Measurements from ENCODE around the gene RBM23. TPM values are rescaled to one million over a fixed set of nuclear protein-coding genes. Genes with fewer than 3 reads are reported as not detected.

The RBM23 gene
- total and polyA plus RNA-seq, 2 donors (not counting 3 experiments of a cell fraction or from before 2014, with no cell fraction given), result 67.7 to 68.9 TPM

DNA sequence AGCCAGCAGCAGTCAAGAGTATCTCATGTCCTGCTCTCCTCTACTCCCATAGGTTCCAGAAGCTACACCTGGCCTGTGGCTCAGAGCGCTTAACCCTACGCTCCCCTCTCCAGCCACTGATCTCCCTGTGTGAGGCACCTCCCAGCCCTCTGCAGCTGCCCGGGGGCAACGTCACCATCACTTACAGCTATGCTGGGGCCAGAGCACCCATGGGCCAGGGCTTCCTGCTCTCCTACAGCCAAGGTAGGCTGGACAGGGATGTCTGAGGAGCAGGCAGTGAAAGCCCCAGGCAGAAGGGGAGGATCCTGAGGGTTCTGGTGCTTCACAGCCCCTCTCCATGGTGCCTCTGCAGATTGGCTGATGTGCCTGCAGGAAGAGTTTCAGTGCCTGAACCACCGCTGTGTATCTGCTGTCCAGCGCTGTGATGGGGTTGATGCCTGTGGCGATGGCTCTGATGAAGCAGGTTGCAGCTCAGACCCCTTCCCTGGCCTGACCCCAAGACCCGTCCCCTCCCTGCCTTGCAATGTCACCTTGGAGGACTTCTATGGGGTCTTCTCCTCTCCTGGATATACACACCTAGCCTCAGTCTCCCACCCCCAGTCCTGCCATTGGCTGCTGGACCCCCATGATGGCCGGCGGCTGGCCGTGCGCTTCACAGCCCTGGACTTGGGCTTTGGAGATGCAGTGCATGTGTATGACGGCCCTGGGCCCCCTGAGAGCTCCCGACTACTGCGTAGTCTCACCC, 43.8 kb downstream of the RBM23 start:
- no peaks in the 10 kb centered on the region for H4K20me1 ChIP-seq (replicated peaks; ENCODE audit: control insufficient read depth, extremely low read depth, insufficient read depth, low read length)
- POLR2A ChIA-PET, result no interaction called here
- H3K9me3 ChIP-seq (replicated peaks; ENCODE audit: control insufficient read depth, insufficient read depth, low read length), result no peaks in the 10 kb centered on the region
- peaks cover 13 to 45% of the 10 kb centered on the region in 2 experiments for H3K36me3 ChIP-seq (ENCODE audit: control insufficient read depth in 2 of 2, extremely low read depth in 1 of 2, insufficient read depth in 2 of 2, low read length in 2 of 2)
- H3K4me1 ChIP-seq (ENCODE audit: control insufficient read depth, extremely low read depth, insufficient read depth, low read length), result peaks cover 18% of the 10 kb centered on the region
- H3K79me2 ChIP-seq (ENCODE audit: control insufficient read depth, insufficient read depth, low read length), result peaks cover 15% of the 10 kb centered on the region
- H3K4me3 ChIP-seq (replicated peaks in 1 of 3; ENCODE audit: insufficient read depth in 1 of 3, low read depth in 1 of 3, low read length in 3 of 3), result no peak overlapping the region
- H3K27ac ChIP-seq (ENCODE audit: insufficient read depth, low read depth, low read length), result no peak overlapping the region
- FAIRE-seq, result no peak
- no peaks in the 10 kb centered on the region for H3K27me3 ChIP-seq (ENCODE audit: control insufficient read depth in 2 of 2, insufficient read depth in 2 of 2, low read length in 2 of 2)
- H2AFZ ChIP-seq (ENCODE audit: low read depth, low read length), result no peak overlapping the region
- DNase-seq (ENCODE audit: low read depth, low spot score), result no peak
- dilution Hi-C loops (cut with MboI; ENCODE audit: extremely low pct_ligation_motif_present, low sequenced_read_pairs) (no loop called here), intact Hi-C loops (cut with micrococcal nuclease) (no loop called here)
- BruUV-seq (replicated peaks), result no TSS peak
- no peak overlapping the region for H3K4me2 ChIP-seq (ENCODE audit: insufficient read depth, low read length)
- CTCF ChIA-PET, result no interaction called here
- TF ChIP-seq, protein P1, sequence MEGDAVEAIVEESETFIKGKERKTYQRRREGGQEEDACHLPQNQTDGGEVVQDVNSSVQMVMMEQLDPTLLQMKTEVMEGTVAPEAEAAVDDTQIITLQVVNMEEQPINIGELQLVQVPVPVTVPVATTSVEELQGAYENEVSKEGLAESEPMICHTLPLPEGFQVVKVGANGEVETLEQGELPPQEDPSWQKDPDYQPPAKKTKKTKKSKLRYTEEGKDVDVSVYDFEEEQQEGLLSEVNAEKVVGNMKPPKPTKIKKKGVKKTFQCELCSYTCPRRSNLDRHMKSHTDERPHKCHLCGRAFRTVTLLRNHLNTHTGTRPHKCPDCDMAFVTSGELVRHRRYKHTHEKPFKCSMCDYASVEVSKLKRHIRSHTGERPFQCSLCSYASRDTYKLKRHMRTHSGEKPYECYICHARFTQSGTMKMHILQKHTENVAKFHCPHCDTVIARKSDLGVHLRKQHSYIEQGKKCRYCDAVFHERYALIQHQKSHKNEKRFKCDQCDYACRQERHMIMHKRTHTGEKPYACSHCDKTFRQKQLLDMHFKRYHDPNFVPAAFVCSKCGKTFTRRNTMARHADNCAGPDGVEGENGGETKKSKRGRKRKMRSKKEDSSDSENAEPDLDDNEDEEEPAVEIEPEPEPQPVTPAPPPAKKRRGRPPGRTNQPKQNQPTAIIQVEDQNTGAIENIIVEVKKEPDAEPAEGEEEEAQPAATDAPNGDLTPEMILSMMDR (IDR thresholded peaks at IDR 0.05; ENCODE audit: extremely low read depth in 1 of 2, insufficient read depth in 1 of 2, low read depth in 1 of 2, low read length in 2 of 2), result no peak
- TF ChIP-seq MYC (IDR thresholded peaks at IDR 0.05; ENCODE audit: low read depth, low read length) (no peak), FOS (IDR thresholded peaks at IDR 0.05; ENCODE audit: borderline replicate concordance, insufficient read depth, low read length) (no peak), JUN (IDR thresholded peaks at IDR 0.05; ENCODE audit: borderline replicate concordance, insufficient read depth, insufficient read length, low read depth) (no peak), POLR2AphosphoS5 (IDR thresholded peaks at IDR 0.05; ENCODE audit: insufficient read depth, low read depth, low read length) (no peak), EZH2 (IDR thresholded peaks at IDR 0.05; ENCODE audit: borderline replicate concordance, low read depth, low read length, severe bottlenecking) (no peak), POLR2A (IDR thresholded peaks at IDR 0.05; ENCODE audit: low read depth, low read length) (no peak), GATA2 (IDR thresholded peaks at IDR 0.05; ENCODE audit: insufficient read depth, insufficient read length, low read depth, low read length) (no peak)
- TF ChIP-seq, protein P2, sequence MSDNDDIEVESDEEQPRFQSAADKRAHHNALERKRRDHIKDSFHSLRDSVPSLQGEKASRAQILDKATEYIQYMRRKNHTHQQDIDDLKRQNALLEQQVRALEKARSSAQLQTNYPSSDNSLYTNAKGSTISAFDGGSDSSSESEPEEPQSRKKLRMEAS (IDR thresholded peaks at IDR 0.05; ENCODE audit: insufficient read depth, insufficient read length), result no peak
- H3K9me1 ChIP-seq (replicated peaks; ENCODE audit: control insufficient read depth, extremely low read depth, insufficient read depth, low read length), result no peaks in the 10 kb centered on the region
- H3K9ac ChIP-seq (replicated peaks; ENCODE audit: extremely low read depth, insufficient read depth, low read length), result no peak overlapping the region

All from endothelial cell of umbilical vein (primary cell).